HEK293 (cell line): ENCODE data around the gene RBBP8NL.
A peak's percentile ranks its signal among the peaks of the same experiment; 100 is the strongest.

ENCODE experiments used
- CTCF ChIA-PET: fragments of 350-600 bp; formaldehyde crosslinking; extraction: SDS; loops from one replicate; lab custom pipeline; 2021; ENCODE audit warnings: antibody characterized with exemption; lab: Yijun Ruan, JAX
- POLR2A ChIA-PET: fragments of 300-600 bp; formaldehyde crosslinking; extraction: SDS; loops from one replicate; lab custom pipeline; 2020; ENCODE audit warnings: antibody characterized with exemption, inconsistent platforms; lab: Yijun Ruan, JAX
- H3K27ac ChIP-seq: fragments of 200-500 bp; sonication (Bioruptor generic); 2 replicates; pipeline ENCODE4 v1.5.1; 2014; ENCODE audit warnings: low read depth, low read length, control low read depth, inconsistent platforms; ENCODE audit errors: extremely low read depth
- H3K36me3 ChIP-seq, 2 experiments: fragments of 200-500 bp in 1 of 2; sonication (Bioruptor generic) in 1 of 2; 1 replicate in 1 of 2; 2 replicates in 1 of 2; pipeline ENCODE4 v1.5.1; 2014 to 2017; ENCODE audit warnings: inconsistent platforms in 2 of 2, low read length in 2 of 2; ENCODE audit not compliant: control insufficient read depth in 2 of 2, insufficient read depth in 1 of 2
- H3K4me1 ChIP-seq: fragments of 200-500 bp; sonication (Bioruptor generic); 2 replicates; pipeline ENCODE4 v1.5.1; 2014; ENCODE audit warnings: mild to moderate bottlenecking, low read length, inconsistent platforms; ENCODE audit not compliant: control insufficient read depth, insufficient read depth
- H3K4me3 ChIP-seq: 2 replicates; pipeline ENCODE4 v1.5.1; 2011; ENCODE audit warnings: low read depth, mild to moderate bottlenecking, control low read depth, low read length, moderate library complexity
- H3K9me3 ChIP-seq: fragments of 200-500 bp; sonication (Bioruptor generic); 2 replicates; pipeline ENCODE4 v1.5.1; 2014; ENCODE audit warnings: low read depth, low read length, inconsistent platforms; ENCODE audit not compliant: control insufficient read depth, insufficient read depth
- SCRT2 ChIP-seq: fragments of 450-650 bp; formaldehyde crosslinking; IDR thresholded peaks from 2 replicates; pipeline ENCODE4 v1.5.1; 2016; ENCODE audit warnings: missing biosample characterization, missing genetic modification characterization
- ZNF140 ChIP-seq: fragments of 450-650 bp; formaldehyde crosslinking; IDR thresholded peaks from 2 replicates; pipeline ENCODE4 v1.5.1; 2016; ENCODE audit warnings: missing biosample characterization, missing genetic modification characterization
- ZNF146 ChIP-seq: fragments of 450-650 bp; formaldehyde crosslinking; IDR thresholded peaks from 2 replicates; pipeline ENCODE4 v1.5.1; 2016; ENCODE audit warnings: missing biosample characterization, missing genetic modification characterization
- ZNF174 ChIP-seq: fragments of 450-650 bp; formaldehyde crosslinking; IDR thresholded peaks from 2 replicates; pipeline ENCODE4 v1.5.0; 2017; ENCODE audit warnings: missing biosample characterization, mild to moderate bottlenecking, missing genetic modification characterization
- ZNF311 ChIP-seq: fragments of 450-650 bp; formaldehyde crosslinking; IDR thresholded peaks from 2 replicates; pipeline ENCODE4 v1.5.1; 2017; ENCODE audit warnings: missing biosample characterization, missing genetic modification characterization, borderline replicate concordance
- ZNF391 ChIP-seq: fragments of 450-650 bp; formaldehyde crosslinking; IDR thresholded peaks from 2 replicates; pipeline ENCODE4 v1.5.1; 2016; ENCODE audit warnings: low read depth, missing biosample characterization, missing genetic modification characterization, borderline replicate concordance
- ZNF555 ChIP-seq: fragments of 450-650 bp; formaldehyde crosslinking; conservative IDR thresholded peaks from 2 replicates; pipeline ENCODE4 v1.5.1; 2017; ENCODE audit warnings: missing biosample characterization, mild to moderate bottlenecking, missing genetic modification characterization, inconsistent platforms
- ZNF561 ChIP-seq: fragments of 450-650 bp; IDR thresholded peaks from 2 replicates; pipeline ENCODE4 v1.5.1; 2018; ENCODE audit warnings: missing biosample characterization, missing genetic modification characterization, borderline replicate concordance
- ZNF624 ChIP-seq: fragments of 450-650 bp; formaldehyde crosslinking; IDR thresholded peaks from 2 replicates; pipeline ENCODE4 v1.5.1; 2017; ENCODE audit warnings: missing biosample characterization, missing genetic modification characterization
- ZNF654 ChIP-seq: fragments of 450-650 bp; formaldehyde crosslinking; IDR thresholded peaks from 2 replicates; pipeline ENCODE4 v1.5.1; 2016; ENCODE audit warnings: low read depth, missing biosample characterization, missing genetic modification characterization
- TF ChIP-seq, protein P1 (sequence below): fragments of 450-650 bp; formaldehyde crosslinking; IDR thresholded peaks from 2 replicates; pipeline ENCODE4 v1.5.1; 2016; ENCODE audit warnings: missing biosample characterization, missing genetic modification characterization, borderline replicate concordance
- TF ChIP-seq, protein P2 (sequence below): fragments of 450-650 bp; formaldehyde crosslinking; IDR thresholded peaks from 2 replicates; pipeline ENCODE4 v1.5.1; 2016; ENCODE audit warnings: missing biosample characterization, missing genetic modification characterization
- TF ChIP-seq, protein P3 (sequence below): fragments of 450-650 bp; formaldehyde crosslinking; IDR thresholded peaks from 2 replicates; pipeline ENCODE4 v1.5.1; 2016; ENCODE audit warnings: missing biosample characterization, missing genetic modification characterization
- TF ChIP-seq, protein P4 (sequence below): fragments of 450-650 bp; formaldehyde crosslinking; IDR thresholded peaks from 2 replicates; pipeline ENCODE4 v1.5.1; 2016; ENCODE audit warnings: missing biosample characterization, missing genetic modification characterization

Gene RBBP8NL

DNA sequence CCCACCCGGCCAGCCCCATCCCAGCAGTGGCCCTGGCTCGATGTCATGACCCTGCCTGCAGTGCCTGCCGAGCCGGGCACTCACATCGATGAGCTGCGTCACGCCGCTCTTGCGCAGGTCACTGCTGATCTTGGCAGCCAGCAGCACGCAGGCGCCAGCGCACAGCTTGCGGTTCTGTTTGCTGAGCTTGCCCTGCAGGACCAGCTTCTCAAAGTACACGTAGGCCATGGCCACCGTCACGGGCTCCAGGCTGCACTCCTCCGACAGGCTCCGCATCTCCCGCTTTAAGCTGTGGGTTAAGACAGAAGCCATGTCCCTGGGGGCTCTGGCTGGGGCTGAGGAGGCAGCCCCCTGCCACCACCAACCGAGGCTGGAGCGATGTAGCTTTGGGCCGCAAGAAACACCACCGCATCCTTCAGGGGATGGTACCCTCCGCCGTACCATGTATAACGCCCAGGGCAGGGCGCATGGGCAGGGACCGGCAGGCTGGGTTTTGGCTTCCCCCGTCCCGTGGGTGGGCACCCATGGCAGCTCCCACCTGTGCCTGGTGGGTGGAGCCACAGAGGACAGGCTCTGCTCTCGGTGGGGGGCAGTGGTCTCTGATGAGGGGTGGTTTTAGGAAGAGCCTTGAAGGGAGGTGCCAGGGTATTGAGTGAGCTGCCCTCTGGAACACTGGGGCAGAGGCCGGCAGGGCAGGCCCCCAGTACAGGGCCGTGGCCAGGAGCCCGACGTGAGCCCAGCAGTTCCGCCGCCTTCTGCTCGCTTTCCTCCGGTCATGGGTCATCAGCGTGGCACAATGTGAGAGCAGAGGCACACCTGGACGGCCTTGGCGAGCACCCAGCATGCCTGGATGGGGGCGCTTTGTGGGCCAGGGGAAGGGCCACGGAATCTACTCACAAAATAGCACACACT is 35.9 kb downstream of the RBBP8NL start (continued):
- TF ChIP-seq, protein P1, sequence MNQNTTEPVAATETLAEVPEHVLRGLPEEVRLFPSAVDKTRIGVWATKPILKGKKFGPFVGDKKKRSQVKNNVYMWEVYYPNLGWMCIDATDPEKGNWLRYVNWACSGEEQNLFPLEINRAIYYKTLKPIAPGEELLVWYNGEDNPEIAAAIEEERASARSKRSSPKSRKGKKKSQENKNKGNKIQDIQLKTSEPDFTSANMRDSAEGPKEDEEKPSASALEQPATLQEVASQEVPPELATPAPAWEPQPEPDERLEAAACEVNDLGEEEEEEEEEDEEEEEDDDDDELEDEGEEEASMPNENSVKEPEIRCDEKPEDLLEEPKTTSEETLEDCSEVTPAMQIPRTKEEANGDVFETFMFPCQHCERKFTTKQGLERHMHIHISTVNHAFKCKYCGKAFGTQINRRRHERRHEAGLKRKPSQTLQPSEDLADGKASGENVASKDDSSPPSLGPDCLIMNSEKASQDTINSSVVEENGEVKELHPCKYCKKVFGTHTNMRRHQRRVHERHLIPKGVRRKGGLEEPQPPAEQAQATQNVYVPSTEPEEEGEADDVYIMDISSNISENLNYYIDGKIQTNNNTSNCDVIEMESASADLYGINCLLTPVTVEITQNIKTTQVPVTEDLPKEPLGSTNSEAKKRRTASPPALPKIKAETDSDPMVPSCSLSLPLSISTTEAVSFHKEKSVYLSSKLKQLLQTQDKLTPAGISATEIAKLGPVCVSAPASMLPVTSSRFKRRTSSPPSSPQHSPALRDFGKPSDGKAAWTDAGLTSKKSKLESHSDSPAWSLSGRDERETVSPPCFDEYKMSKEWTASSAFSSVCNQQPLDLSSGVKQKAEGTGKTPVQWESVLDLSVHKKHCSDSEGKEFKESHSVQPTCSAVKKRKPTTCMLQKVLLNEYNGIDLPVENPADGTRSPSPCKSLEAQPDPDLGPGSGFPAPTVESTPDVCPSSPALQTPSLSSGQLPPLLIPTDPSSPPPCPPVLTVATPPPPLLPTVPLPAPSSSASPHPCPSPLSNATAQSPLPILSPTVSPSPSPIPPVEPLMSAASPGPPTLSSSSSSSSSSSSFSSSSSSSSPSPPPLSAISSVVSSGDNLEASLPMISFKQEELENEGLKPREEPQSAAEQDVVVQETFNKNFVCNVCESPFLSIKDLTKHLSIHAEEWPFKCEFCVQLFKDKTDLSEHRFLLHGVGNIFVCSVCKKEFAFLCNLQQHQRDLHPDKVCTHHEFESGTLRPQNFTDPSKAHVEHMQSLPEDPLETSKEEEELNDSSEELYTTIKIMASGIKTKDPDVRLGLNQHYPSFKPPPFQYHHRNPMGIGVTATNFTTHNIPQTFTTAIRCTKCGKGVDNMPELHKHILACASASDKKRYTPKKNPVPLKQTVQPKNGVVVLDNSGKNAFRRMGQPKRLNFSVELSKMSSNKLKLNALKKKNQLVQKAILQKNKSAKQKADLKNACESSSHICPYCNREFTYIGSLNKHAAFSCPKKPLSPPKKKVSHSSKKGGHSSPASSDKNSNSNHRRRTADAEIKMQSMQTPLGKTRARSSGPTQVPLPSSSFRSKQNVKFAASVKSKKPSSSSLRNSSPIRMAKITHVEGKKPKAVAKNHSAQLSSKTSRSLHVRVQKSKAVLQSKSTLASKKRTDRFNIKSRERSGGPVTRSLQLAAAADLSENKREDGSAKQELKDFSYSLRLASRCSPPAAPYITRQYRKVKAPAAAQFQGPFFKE (tag by site-specific recombination): no peak
- no peak for TF ChIP-seq ZNF654 (tag by site-specific recombination)

DNA sequence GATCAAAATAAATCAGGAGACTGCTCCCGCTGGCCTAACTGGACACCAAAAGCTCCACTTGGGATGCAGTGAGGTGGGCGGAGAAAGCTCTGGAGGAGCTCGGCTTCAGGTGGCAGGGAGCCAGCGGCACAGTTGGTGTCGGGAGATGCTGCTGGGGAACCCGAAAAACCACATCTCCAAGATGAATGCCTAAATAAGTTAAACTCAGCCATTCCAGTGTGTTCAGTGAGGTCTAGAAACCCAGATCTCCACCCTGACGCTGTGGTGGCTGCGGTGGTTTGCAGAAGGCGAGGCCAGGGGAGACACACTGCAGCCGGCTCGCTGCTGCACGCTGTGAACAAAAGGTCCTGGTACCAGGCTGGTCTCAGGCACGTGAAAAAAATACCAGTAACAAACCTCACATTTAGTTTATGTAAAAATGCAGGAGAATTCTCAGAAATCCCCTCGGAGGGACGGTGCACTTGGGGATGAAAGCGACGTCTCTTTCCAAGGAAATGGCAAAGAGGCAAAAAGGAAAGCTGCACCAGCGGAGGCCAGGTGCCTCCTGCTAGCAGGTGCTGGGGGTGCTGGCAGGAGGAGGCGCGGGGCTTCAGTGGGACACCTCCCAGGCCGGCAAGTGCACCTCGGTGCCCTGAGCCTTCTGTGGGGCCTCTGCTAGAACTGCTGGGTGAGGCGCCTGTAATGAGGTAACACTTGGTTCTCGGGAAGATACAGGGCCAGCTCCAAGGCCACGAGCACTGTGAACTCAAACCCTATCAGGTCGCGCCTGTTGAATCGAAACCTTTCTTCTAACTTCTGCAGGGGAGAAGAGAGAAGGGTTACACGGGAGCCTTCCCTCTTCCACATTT is 36.8 kb downstream of the RBBP8NL start:
- Histone ChIP-seq H3K36me3 (peaks cover 5 to 71% of the 10 kb centered on the region in 2 experiments; a peak in 2 of 3 replicates), H3K4me3 (no peak overlapping the region), H3K9me3 (no peaks in the 10 kb centered on the region), H3K4me1 (peaks cover 5% of the 10 kb centered on the region; the same call in 1 of the 2 replicates), H3K27ac (no peak overlapping the region)
- CTCF ChIA-PET: interaction anchor here (1.4 kb wide), 1 partner anchor 227 kb away, joined by 3 read pairs; no protein-coding TSS in a partner anchor
- POLR2A ChIA-PET: interaction anchor here (0.5 to 2.0 kb wide), 3 partner anchors 9 to 254 kb away, joined by 3 to 6 read pairs (median 3); no protein-coding TSS in a partner anchor
- peak; percentile 23; the same call in 1 of the 2 replicates for TF ChIP-seq SCRT2 (tag by site-specific recombination)
- TF ChIP-seq ZNF140: no peak
- TF ChIP-seq, protein P2, sequence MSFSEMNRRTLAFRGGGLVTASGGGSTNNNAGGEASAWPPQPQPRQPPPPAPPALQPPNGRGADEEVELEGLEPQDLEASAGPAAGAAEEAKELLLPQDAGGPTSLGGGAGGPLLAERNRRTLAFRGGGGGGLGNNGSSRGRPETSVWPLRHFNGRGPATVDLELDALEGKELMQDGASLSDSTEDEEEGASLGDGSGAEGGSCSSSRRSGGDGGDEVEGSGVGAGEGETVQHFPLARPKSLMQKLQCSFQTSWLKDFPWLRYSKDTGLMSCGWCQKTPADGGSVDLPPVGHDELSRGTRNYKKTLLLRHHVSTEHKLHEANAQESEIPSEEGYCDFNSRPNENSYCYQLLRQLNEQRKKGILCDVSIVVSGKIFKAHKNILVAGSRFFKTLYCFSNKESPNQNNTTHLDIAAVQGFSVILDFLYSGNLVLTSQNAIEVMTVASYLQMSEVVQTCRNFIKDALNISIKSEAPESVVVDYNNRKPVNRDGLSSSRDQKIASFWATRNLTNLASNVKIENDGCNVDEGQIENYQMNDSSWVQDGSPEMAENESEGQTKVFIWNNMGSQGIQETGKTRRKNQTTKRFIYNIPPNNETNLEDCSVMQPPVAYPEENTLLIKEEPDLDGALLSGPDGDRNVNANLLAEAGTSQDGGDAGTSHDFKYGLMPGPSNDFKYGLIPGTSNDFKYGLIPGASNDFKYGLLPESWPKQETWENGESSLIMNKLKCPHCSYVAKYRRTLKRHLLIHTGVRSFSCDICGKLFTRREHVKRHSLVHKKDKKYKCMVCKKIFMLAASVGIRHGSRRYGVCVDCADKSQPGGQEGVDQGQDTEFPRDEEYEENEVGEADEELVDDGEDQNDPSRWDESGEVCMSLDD (tag by site-specific recombination): no peak
- no peak for TF ChIP-seq ZNF624 (tag by site-specific recombination)

DNA sequence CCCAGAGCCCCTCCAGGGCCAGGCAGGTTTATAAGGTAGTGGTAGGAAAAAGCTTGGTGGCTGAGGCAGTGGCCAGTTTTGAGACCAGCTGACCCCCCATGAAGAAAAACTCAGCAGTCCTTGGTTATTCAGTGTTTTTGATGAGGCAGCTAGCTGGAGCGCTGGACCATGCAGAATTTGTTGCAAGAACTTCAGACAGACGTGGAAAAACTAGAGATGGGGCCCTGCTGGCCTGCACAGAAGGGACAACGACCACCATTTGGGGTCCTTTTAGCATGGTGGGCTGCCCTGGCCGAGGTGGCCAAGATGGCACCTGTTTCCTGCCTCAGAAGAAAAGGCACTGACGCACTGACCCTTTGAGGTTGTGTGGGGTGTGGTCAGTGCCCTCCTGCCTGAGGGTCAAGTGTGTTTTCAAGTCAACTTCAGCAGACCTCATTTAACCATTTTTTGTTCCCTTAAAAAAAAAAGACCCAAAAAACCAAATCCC is 37.7 kb downstream of the RBBP8NL start:
- ChIA-PET POLR2A (interaction anchor here (1.0 to 2.0 kb wide), 2 partner anchors 10 to 26 kb away, joined by 3 to 6 read pairs; no protein-coding TSS in a partner anchor), CTCF (interaction anchor here (0.7 to 1.5 kb wide), 3 partner anchors 14 to 227 kb away, joined by 3 to 4 read pairs (median 3); no protein-coding TSS in a partner anchor)
- Histone ChIP-seq H3K27ac (no peak overlapping the region), H3K36me3 (peaks cover 9 to 70% of the 10 kb centered on the region in 2 experiments), H3K4me3 (no peak overlapping the region), H3K9me3 (no peaks in the 10 kb centered on the region), H3K4me1 (peaks cover 5% of the 10 kb centered on the region; the same call in 1 of the 2 replicates)
- TF ChIP-seq ZNF174 (tag by site-specific recombination) (no peak), ZNF311 (tag by site-specific recombination) (no peak), ZNF391 (tag by site-specific recombination) (no peak), ZNF555 (no peak), ZNF561 (no peak), ZNF146 (tag by site-specific recombination) (no peak)
- TF ChIP-seq, protein P3, sequence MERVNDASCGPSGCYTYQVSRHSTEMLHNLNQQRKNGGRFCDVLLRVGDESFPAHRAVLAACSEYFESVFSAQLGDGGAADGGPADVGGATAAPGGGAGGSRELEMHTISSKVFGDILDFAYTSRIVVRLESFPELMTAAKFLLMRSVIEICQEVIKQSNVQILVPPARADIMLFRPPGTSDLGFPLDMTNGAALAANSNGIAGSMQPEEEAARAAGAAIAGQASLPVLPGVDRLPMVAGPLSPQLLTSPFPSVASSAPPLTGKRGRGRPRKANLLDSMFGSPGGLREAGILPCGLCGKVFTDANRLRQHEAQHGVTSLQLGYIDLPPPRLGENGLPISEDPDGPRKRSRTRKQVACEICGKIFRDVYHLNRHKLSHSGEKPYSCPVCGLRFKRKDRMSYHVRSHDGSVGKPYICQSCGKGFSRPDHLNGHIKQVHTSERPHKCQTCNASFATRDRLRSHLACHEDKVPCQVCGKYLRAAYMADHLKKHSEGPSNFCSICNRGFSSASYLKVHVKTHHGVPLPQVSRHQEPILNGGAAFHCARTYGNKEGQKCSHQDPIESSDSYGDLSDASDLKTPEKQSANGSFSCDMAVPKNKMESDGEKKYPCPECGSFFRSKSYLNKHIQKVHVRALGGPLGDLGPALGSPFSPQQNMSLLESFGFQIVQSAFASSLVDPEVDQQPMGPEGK (tag by site-specific recombination): no peak
- TF ChIP-seq, protein P4, sequence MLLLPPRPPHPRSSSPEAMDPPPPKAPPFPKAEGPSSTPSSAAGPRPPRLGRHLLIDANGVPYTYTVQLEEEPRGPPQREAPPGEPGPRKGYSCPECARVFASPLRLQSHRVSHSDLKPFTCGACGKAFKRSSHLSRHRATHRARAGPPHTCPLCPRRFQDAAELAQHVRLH (tag by site-specific recombination): no peak
